H1 (cell line): ENCODE measurements around the gene APOOL. TPM values are rescaled to one million over a fixed set of nuclear protein-coding genes. Genes with fewer than 3 reads are reported as not detected.

Experiments used
- POLR2AphosphoS5 ChIP-seq: IDR thresholded peaks from 2 replicates; pipeline ENCODE4 v1.6.1; 2011; ENCODE audit warnings: low read depth, low read length
- ZNF274 ChIP-seq: IDR thresholded peaks from 2 replicates; pipeline ENCODE4 v1.7.0; 2012; ENCODE audit warnings: low read length, borderline replicate concordance; ENCODE audit errors: extremely low read depth
- polyA plus RNA-seq, 7 experiments: library from polyadenylated mRNA; depleted of rRNA in 3 of 7; stranded (reverse) in 5 of 7; unstranded in 2 of 7; fragments of >200 nt in 5 of 7; fragments of 200-250 nt in 2 of 7; gene quantifications; 1 replicate in 5 of 7; 2 replicates in 1 of 7; 4 replicates in 1 of 7; pipeline versions ENCODE4 v1.2.1 to v1.2.3, GENCODE V29; 2011 to 2013; ENCODE audit warnings: missing spikeins in 2 of 7, mixed read lengths in 2 of 7
- total RNA-seq: library from RNA; stranded (reverse); fragmentation: NEBNext Ultra II Directional; extraction: Animal tissue kit (Norgen Biotek cat#: 25700); gene quantifications from 2 replicates; pipeline ENCODE4 v1.2.1, GENCODE V29; 2021
- TF ChIP-seq, protein P1 (sequence below), 3 experiments: IDR thresholded peaks; 1 replicate in 2 of 3; 2 replicates in 1 of 3; pipeline versions ENCODE4 v1.5.1 to v1.6.1; 2011; ENCODE audit warnings: low read length in 3 of 3, mild to moderate bottlenecking in 3 of 3, inconsistent platforms in 2 of 3, low read depth in 1 of 3, moderate library complexity in 1 of 3; ENCODE audit not compliant: insufficient read depth in 1 of 3; ENCODE audit errors: control extremely low read depth in 1 of 3

APOOL gene
- total and polyA plus RNA-seq, 2 of the 8 experiments (the other 6 are each of a cell fraction or from before 2014, with no cell fraction given) = 2.4 to 8.1 TPM

DNA sequence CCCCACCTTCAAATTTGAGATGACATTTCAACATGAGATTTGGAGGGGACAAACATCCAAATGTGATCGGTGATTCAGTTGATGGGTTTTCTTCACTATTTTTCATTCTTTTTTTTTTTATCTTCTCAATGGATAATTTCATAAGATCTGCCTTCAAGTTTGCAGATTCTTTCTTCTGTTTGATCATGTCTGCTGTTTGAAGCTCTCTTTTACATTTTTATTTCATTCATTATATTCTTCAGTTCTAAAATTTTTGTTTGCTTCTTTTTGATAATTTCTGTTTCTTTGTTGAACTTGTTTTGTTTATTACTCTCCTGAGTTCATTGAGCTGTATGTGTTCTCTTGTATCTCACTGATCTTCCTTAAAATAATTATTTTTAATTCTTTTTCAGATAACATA is 14.8 kb downstream of the APOOL start (continued):
- TF ChIP-seq POLR2AphosphoS5 = no peak
- TF ChIP-seq, protein P1, sequence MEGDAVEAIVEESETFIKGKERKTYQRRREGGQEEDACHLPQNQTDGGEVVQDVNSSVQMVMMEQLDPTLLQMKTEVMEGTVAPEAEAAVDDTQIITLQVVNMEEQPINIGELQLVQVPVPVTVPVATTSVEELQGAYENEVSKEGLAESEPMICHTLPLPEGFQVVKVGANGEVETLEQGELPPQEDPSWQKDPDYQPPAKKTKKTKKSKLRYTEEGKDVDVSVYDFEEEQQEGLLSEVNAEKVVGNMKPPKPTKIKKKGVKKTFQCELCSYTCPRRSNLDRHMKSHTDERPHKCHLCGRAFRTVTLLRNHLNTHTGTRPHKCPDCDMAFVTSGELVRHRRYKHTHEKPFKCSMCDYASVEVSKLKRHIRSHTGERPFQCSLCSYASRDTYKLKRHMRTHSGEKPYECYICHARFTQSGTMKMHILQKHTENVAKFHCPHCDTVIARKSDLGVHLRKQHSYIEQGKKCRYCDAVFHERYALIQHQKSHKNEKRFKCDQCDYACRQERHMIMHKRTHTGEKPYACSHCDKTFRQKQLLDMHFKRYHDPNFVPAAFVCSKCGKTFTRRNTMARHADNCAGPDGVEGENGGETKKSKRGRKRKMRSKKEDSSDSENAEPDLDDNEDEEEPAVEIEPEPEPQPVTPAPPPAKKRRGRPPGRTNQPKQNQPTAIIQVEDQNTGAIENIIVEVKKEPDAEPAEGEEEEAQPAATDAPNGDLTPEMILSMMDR (IDR thresholded peaks at IDR 0.05; ENCODE audit: control extremely low read depth in 1 of 3, insufficient read depth in 1 of 3, low read depth in 1 of 3, low read length in 3 of 3) = no peak
- TF ChIP-seq ZNF274 = no peak
